ENCODE data around the gene CDRT4. TPM values are rescaled to one million over a fixed set of nuclear protein-coding genes. Genes with fewer than 3 reads are reported as not detected.
"Not testable (repeated sequence)": the region's sequence is repeated elsewhere in the genome, so short reads cannot be mapped to it uniquely, and the experiment has no call there.

CDRT4 gene
- total RNA-seq (2014; rRNA removed; shearing (Covaris generic); ENCODE audit: low replicate concordance), result 1.7 TPM in 1 of 2 replicates, not detected in the other

DNA sequence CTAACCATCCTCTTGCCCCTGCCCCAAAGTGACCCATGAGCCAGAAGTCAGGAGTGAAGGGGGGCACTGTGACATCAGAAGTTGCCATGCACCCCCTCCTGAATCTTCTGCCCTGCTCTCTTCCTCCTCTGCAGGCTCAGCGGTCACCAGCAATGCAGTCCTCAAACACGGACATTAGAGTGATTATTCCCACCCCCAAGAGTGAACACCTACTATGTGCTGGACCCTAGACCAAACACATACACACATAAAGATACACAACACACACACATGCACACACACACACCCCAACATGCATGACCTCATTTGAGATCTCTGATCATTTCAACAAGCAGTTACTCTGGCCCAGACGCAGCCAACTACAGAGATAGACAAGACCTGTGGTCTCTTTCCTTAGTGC lies at the start of gene CDRT4:
TSS of gene CDRT4 (minus strand) at position 30 of the 400 bp plus-strand sequence. CDS start 27,383 bp downstream, outside the sequence.
- DNase-seq (ENCODE audit: low read depth), result no peak
- in situ Hi-C loops (cut with HindIII; ENCODE audit: low pct_unique_long_range_greater_than_20kb, low sequenced_read_pairs), result no loop called here

- DNase-seq (ENCODE audit: low read depth), result no peak
- in situ Hi-C loops (cut with HindIII; ENCODE audit: low pct_unique_long_range_greater_than_20kb, low sequenced_read_pairs), result no loop called here
Measured at GRCh38 chr17:15516150-15516549, 48.7 kb upstream of the CDRT4 start.

DNA sequence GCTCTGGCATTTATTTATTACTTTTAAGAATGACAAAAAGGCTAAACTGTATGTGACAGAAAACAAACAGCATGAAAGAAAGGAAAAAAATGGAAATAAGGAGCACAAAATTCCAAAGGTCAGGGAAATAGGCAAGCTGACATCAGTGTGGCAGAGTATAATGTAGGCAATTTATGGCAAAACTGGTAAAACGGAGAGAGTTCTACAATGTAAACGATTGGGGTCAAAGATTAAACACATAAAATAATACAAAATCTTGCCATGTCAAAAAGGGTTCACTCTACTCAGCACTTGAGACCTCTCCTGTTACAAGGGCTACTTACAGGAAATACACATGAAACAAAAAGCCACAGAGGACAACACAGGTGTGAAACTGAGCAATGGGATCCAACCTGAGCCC lies 47.0 kb upstream of the CDRT4 start:
- in situ Hi-C loops (cut with HindIII; ENCODE audit: low pct_unique_long_range_greater_than_20kb, low sequenced_read_pairs), result no loop called here
- no peak for DNase-seq (ENCODE audit: low read depth)

- in situ Hi-C loops (cut with HindIII; ENCODE audit: low pct_unique_long_range_greater_than_20kb, low sequenced_read_pairs), result no loop called here
Measured at GRCh38 chr17:15513856-15514459, 46.5 kb upstream of the CDRT4 start.

DNA sequence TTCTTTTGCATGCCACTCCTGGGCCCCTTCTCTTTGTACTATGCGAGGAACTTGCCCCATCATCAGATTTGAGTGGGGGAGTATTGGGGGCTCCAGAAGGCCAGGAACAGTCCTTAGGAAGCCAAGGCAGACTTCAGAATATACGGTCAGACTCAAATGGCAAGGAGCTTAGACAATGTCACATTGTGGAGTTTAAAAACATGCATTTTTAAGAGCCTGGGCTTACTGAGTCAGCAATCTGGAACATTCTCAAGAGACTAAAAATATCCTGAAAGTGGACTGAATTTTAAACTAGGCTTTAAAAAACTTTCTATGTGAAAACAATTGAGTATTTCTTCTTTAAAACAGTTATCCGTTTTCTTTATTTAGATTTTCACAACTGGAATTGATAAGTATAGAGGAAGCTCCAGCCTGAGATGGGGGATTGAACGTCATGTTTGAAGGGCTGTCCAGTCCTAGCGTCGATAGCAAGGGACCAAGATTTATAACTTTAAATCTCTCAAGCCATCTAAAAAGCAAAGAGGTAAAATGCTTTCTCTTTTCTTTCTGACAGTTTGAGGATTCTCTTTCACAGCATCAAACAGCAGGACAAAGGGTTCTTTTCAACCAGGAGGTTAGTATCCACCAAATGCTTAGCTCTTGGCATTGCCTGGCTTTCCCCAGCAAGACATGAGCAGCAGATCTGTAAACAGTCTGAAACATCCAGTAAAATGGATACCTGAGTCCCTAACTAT lies 45.8 kb upstream of the CDRT4 start:
- no peak for DNase-seq (ENCODE audit: low read depth)
- in situ Hi-C loops (cut with HindIII; ENCODE audit: low pct_unique_long_range_greater_than_20kb, low sequenced_read_pairs), result no loop called here

More at GRCh38 chr17:15513856-15514459, 46.5 kb upstream of the CDRT4 start:
- DNase-seq (ENCODE audit: low read depth), result no peak

GRCh38 chr17:15512071-15512709 lies 44.8 kb upstream of the CDRT4 start:
- no peak for DNase-seq (ENCODE audit: low read depth)
- in situ Hi-C loops (cut with HindIII; ENCODE audit: low pct_unique_long_range_greater_than_20kb, low sequenced_read_pairs), result no loop called here

GRCh38 chr17:15511142-15511541 lies 43.7 kb upstream of the CDRT4 start:
- in situ Hi-C loops (cut with HindIII; ENCODE audit: low pct_unique_long_range_greater_than_20kb, low sequenced_read_pairs), result no loop called here
- DNase-seq (ENCODE audit: low read depth), result no peak

DNA sequence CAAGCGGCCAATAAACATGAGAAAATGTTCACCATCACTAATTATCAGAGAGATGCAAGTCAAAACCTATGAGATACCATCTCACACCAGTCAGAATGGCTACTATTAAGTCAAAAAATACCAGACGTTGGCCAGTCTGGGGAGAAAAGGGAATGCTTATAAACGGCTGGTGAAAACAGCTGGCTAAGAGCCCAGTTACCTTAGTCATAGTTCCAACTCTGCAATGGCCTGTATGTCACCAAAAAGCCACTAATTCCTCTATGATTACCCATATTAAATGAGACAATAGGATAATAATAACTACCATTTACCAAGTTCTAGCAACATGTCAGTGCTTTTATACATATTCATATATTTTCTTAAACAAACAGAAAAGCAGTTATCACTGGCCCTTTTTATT lies 42.9 kb upstream of the CDRT4 start:
- DNase-seq (ENCODE audit: low read depth), result no peak
- in situ Hi-C loops (cut with HindIII; ENCODE audit: low pct_unique_long_range_greater_than_20kb, low sequenced_read_pairs), result no loop called here

GRCh38 chr17:15509095-15509494 lies 41.7 kb upstream of the CDRT4 start:
- no peak for DNase-seq (ENCODE audit: low read depth)
- in situ Hi-C loops (cut with HindIII; ENCODE audit: low pct_unique_long_range_greater_than_20kb, low sequenced_read_pairs), result no loop called here

DNA sequence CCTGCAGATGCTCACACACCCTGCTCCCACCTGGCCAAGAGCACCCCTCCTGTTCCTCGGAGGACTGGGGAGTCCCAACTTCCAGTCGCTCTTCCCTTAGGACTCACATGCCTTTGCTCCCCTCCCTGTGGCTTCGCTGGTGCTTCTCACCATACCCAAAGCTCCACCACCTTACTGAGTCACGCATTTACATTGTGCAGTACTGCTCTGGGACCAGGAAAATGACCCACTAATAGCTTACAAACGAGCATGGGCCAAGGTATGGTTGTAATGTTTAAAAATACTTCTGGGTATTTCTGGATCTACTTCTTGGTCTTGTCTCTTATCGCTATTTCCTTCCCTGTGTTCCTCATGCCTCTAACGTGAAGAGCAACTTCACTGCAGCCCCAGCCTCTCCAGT lies 41.0 kb upstream of the CDRT4 start:
- in situ Hi-C loops (cut with HindIII; ENCODE audit: low pct_unique_long_range_greater_than_20kb, low sequenced_read_pairs), result no loop called here

DNA sequence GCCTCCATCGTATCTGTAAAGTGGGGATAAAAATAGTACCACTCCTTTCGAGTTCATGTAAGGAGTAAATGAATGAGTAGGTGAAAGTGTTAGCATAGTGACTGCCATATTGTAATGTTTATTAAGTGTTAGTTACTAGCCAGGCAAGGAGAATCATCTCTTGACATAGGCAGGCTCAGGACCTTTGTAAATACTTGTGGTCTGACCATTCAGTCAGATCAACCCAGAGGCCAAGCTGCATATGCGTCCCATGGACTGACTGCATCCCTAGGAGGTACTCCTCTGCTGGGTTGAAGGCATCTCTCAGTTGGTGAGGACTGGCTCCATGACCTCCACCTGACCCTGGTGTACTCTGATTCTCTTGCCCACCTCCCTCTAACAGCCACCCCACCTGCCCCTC lies 40.5 kb upstream of the CDRT4 start:
- DNase-seq (ENCODE audit: low read depth), result no peak
- in situ Hi-C loops (cut with HindIII; ENCODE audit: low pct_unique_long_range_greater_than_20kb, low sequenced_read_pairs), result no loop called here

More for the DNA sequence above, 41.0 kb upstream of the CDRT4 start:
- DNase-seq (ENCODE audit: low read depth), result no peak

DNA sequence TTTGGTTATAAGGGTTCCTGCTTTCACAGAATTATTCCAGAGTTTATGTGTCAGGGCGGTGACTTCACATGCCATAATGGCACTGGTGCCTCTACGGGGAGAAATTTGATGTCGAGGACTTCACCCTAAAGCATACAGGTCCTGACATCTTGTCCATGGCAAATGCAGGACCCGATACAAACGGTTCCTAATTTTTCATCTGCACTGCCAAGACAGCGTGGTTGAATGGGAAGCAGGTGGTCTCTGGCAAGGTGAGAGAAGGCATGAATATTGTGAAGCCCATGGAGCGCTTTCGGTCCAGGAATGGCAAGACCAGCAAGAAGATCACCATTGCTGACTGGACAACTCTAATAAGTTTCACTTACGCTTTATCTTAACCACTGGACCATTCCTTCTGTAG lies 39.6 kb upstream of the CDRT4 start:
- no peak for DNase-seq (ENCODE audit: low read depth)
- in situ Hi-C loops (cut with HindIII; ENCODE audit: low pct_unique_long_range_greater_than_20kb, low sequenced_read_pairs), result no loop called here

DNA sequence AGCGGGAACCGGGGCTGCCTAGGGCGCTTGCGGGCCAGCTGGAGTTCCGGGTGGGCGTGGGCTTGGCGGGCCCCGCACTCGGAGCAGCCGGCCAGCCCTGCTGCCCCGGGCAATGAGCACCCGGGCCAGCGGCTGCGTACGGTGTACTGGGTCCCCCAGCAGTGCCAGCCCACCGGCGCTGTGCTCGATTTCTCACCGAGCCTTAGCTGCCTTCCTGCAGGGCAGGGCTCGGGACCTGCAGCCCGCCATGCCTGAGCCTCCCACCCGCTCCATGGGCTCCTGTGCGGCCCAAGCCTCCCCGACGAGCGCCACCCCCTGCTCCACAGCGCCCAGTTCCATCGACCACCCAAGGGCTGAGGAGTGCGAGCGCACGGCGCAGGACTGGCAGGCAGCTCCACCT lies 38.3 kb upstream of the CDRT4 start:
- in situ Hi-C loops (cut with HindIII; ENCODE audit: low pct_unique_long_range_greater_than_20kb, low sequenced_read_pairs), result not testable (repeated sequence)

DNA sequence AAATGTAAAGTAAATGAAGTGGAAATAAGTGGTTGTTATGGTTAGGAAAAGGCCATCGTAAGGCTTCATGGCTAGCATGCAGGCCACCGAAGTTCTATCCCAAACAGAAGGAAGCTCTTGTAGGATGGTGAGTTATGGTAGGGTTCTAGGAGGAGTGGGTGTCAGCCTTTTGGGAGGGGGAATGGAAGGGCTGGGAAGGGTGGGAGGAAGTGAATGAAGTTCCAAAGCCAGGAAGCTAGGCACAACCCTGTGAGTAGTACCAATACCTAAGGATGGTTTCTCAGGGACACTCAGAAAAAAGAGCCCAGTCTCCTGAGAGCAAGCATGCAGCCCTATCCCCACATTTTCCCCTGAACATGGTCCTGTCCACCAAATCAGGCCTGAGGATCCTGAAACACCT lies 36.3 kb upstream of the CDRT4 start:
- no peak for DNase-seq (ENCODE audit: low read depth)
- in situ Hi-C loops (cut with HindIII; ENCODE audit: low pct_unique_long_range_greater_than_20kb, low sequenced_read_pairs), result no loop called here

More for the DNA sequence above, 38.3 kb upstream of the CDRT4 start:
- not testable (repeated sequence) for DNase-seq (ENCODE audit: low read depth)

- in situ Hi-C loops (cut with HindIII; ENCODE audit: low pct_unique_long_range_greater_than_20kb, low sequenced_read_pairs), result no loop called here
- DNase-seq (ENCODE audit: low read depth), result peak; percentile 71
Measured at GRCh38 chr17:15502369-15503112, 35.1 kb upstream of the CDRT4 start.

DNA sequence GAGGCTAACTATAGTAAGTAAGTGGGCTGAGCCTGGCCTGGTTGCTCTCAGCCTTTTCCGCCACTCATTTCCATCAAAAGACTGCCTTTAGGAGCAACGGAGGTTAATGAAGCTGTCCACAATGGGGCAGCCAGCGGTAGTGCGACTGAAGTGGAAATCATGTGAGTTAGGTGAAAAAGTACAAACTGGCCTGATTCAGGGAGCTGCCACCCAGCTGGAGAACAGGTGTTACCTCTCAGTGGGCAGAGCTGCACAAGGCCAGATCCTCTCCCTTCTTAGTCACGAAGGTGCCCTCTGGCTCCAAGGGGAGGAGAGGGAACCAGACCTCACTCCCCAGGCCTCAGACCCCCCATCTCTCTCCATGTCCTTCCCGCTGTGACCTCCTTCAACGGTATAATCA lies 34.4 kb upstream of the CDRT4 start:
- in situ Hi-C loops (cut with HindIII; ENCODE audit: low pct_unique_long_range_greater_than_20kb, low sequenced_read_pairs), result no loop called here
- no peak for DNase-seq (ENCODE audit: low read depth)

- in situ Hi-C loops (cut with HindIII; ENCODE audit: low pct_unique_long_range_greater_than_20kb, low sequenced_read_pairs), result no loop called here
- no peak for DNase-seq (ENCODE audit: low read depth)
Measured at GRCh38 chr17:15501282-15501681, 33.9 kb upstream of the CDRT4 start.

GRCh38 chr17:15498107-15498506 lies 30.7 kb upstream of the CDRT4 start:
- DNase-seq (ENCODE audit: low read depth), result no peak
- in situ Hi-C loops (cut with HindIII; ENCODE audit: low pct_unique_long_range_greater_than_20kb, low sequenced_read_pairs), result no loop called here

Data from Caki2 (cell line).